K562 (cell line): ENCODE results near the gene CXCL17. TPM values are rescaled to one million over a fixed set of nuclear protein-coding genes. Genes with fewer than 3 reads are reported as not detected.
A peak's percentile ranks its signal among the peaks of the same experiment; 100 is the strongest.

ENCODE experiments used
- CREB5 ChIP-seq: fragments of 250-450 bp; sonication (Bioruptor Pico); IDR thresholded peaks from 2 replicates; pipeline ENCODE4 v1.5.0; 2020; ENCODE audit warnings: mild to moderate bottlenecking
- ELF4 ChIP-seq: fragments of 450-650 bp; formaldehyde crosslinking; IDR thresholded peaks from 2 replicates; pipeline ENCODE4 v1.4.0; 2022; ENCODE audit warnings: missing genetic modification characterization
- HDAC8 ChIP-seq: fragments of 450-650 bp; IDR thresholded peaks from 2 replicates; pipeline ENCODE4 v1.6.1; 2016; ENCODE audit warnings: mild to moderate bottlenecking, missing genetic modification characterization, moderate library complexity, missing compliant biosample characterization
- HLTF ChIP-seq: fragments of 450-650 bp; IDR thresholded peaks from 2 replicates; pipeline ENCODE4 v1.6.1; 2016
- KHSRP ChIP-seq: fragments of 450-650 bp; IDR thresholded peaks from 2 replicates; pipeline ENCODE4 v1.6.1; 2017
- MBD1 ChIP-seq: fragments of 250-450 bp; sonication (Bioruptor Pico); IDR thresholded peaks from 2 replicates; pipeline ENCODE4 v1.8.0; 2022; ENCODE audit warnings: inconsistent platforms
- MBD2 ChIP-seq: sonication (generic); IDR thresholded peaks from 2 replicates; pipeline ENCODE4 v1.6.1; 2016; ENCODE audit warnings: low read depth, borderline replicate concordance
- MITF ChIP-seq: IDR thresholded peaks from 2 replicates; pipeline ENCODE4 v1.6.1; 2014; ENCODE audit warnings: antibody characterized with exemption
- NELFE ChIP-seq: IDR thresholded peaks from 2 replicates; pipeline ENCODE4 v1.6.1; 2011; ENCODE audit warnings: mild to moderate bottlenecking; ENCODE audit not compliant: insufficient read depth, insufficient read length
- NFYB ChIP-seq: IDR thresholded peaks from 2 replicates; pipeline ENCODE4 v1.6.1; 2011; ENCODE audit warnings: mild to moderate bottlenecking, moderate library complexity; ENCODE audit not compliant: insufficient read length; ENCODE audit errors: extremely low read depth
- RNF2 ChIP-seq: sonication (generic); IDR thresholded peaks from 2 replicates; pipeline ENCODE4 v1.6.1; 2016
- SP1 ChIP-seq: sonication (generic); formaldehyde crosslinking; IDR thresholded peaks from 2 replicates; pipeline ENCODE4 v1.8.1; 2022; ENCODE audit warnings: mild to moderate bottlenecking, missing genetic modification reagents
- TAF7 ChIP-seq: fragments of 450-650 bp; IDR thresholded peaks from 2 replicates; pipeline ENCODE4 v1.6.1; 2016; ENCODE audit warnings: missing genetic modification characterization, missing compliant biosample characterization
- U2AF2 ChIP-seq: fragments of 200-400 bp; formaldehyde crosslinking; optimal IDR thresholded peaks from 2 replicates; pipeline ENCODE3; 2017; ENCODE audit warnings: low read depth, mild to moderate bottlenecking, low read length
- ZBTB11 ChIP-seq, 3 experiments: fragments of 200-800 bp in 1 of 3; fragments of 250-450 bp in 1 of 3; fragments of 450-650 bp in 1 of 3; sonication (Bioruptor Pico) in 1 of 3; sonication (Bioruptor generic) in 1 of 3; formaldehyde crosslinking in 1 of 3; IDR thresholded peaks; 2 replicates each; pipeline versions ENCODE4 v1.6.1 to v1.8.0; 2016 to 2022; ENCODE audit warnings: mild to moderate bottlenecking in 2 of 3, missing genetic modification characterization in 2 of 3, missing compliant biosample characterization in 1 of 3, moderate library complexity in 1 of 3
- ZNF24 ChIP-seq: fragments of 450-650 bp; IDR thresholded peaks from 2 replicates; pipeline ENCODE4 v1.6.1; 2016
- ZNF431 ChIP-seq: sonication (generic); formaldehyde crosslinking; IDR thresholded peaks from 2 replicates; pipeline ENCODE4 v1.8.0; 2022; ENCODE audit warnings: mild to moderate bottlenecking, missing genetic modification reagents
- ZNF77 ChIP-seq: fragments of 250-450 bp; sonication (Bioruptor Pico); IDR thresholded peaks from 2 replicates; pipeline ENCODE4 v1.5.0; 2020
- ZNF780A ChIP-seq: fragments of 250-450 bp; sonication (Bioruptor Pico); IDR thresholded peaks from 2 replicates; pipeline ENCODE4 v1.5.0; 2021; ENCODE audit warnings: mild to moderate bottlenecking
- polyA plus RNA-seq, 8 experiments: library from polyadenylated mRNA; depleted of rRNA in 4 of 8; stranded (reverse) in 5 of 8; unstranded in 3 of 8; fragments of >200 nt; fragmentation: Nextera tagmentation in 2 of 8; fragmentation: Illumina TruSeq in 1 of 8; extraction: Ambion mirVana in 2 of 8; extraction: Trizol in 1 of 8; gene quantifications; 2 replicates each; pipeline versions ENCODE4 v1.2.1 to v1.2.3, GENCODE V29; 2011 to 2014; ENCODE audit warnings: inconsistent platforms in 1 of 8, missing spikeins in 1 of 8
- total RNA-seq, 7 experiments: library from RNA; depleted of rRNA in 6 of 7; stranded (reverse); fragments of >200 nt in 6 of 7; fragmentation: Illumina TruSeq in 2 of 7; extraction: Trizol in 2 of 7; gene quantifications; 2 replicates each; pipeline versions ENCODE4 v1.2.1 to v1.2.3, GENCODE V29; 2011 to 2021; ENCODE audit warnings: low replicate concordance in 1 of 7

CXCL17 gene
- total and polyA plus RNA-seq, 9 of the 15 experiments (the other 6 are each of a cell fraction or from before 2014, with no cell fraction given), result 0.10 to 0.15 TPM; not detected in 7

GRCh38 chr19:42397263-42398166 lies 45.2 kb downstream of the CXCL17 start (continued):
- TF ChIP-seq TAF7 (tag), result 0 out of 2 replicates have a peak, but pooled peaks have one; percentile 25
- no peak for TF ChIP-seq KHSRP
- TF ChIP-seq MITF, result no peak
- TF ChIP-seq RNF2, result no peak
- TF ChIP-seq MBD1 (CRISPR knock-in tag), result no peak
- TF ChIP-seq SP1 (CRISPR knock-in tag), result 0 out of 2 replicates have a peak, but pooled peaks have one; percentile 15
- TF ChIP-seq CREB5 (CRISPR knock-in tag), result no peak
- no peak for TF ChIP-seq NELFE
- TF ChIP-seq MBD2, result no peak
- no peak for TF ChIP-seq ZNF780A
- TF ChIP-seq U2AF2, result no peak
- TF ChIP-seq HDAC8 (tag), result no peak
- TF ChIP-seq ZBTB11 (CRISPR knock-in tag; IDR thresholded peaks at IDR 0.05), result no peak
- TF ChIP-seq NFYB, result no peak
- TF ChIP-seq HLTF, result no peak
- no peak for TF ChIP-seq ZNF431
- no peak for TF ChIP-seq ELF4
- no peak for TF ChIP-seq ZNF77
- no peak for TF ChIP-seq ZNF24
